Fibroblast of mammary gland (primary cell): ENCODE data around the gene CACNA1F.

Experiments used
- DNase-seq: peaks from one replicate; pipeline ENCODE4 v3.0.0-alpha.2; 2010; ENCODE audit warnings: low read depth
- H3K4me3 ChIP-seq: 2 replicates; pipeline ENCODE4 v1.5.1; 2011; ENCODE audit warnings: low read depth, mild to moderate bottlenecking, low read length, moderate library complexity; ENCODE audit not compliant: control insufficient read depth
- CTCF ChIP-seq: conservative IDR thresholded peaks from 2 replicates; pipeline ENCODE4 v1.5.1; 2011; ENCODE audit warnings: low read depth, low read length, inconsistent platforms; ENCODE audit not compliant: control insufficient read depth, insufficient read depth

CACNA1F gene

GRCh38 chrX:49232525-49232924, 615 bp downstream of the CACNA1F start:
- no peak for TF ChIP-seq CTCF
- DNase-seq: no peak
- no peak overlapping the region for H3K4me3 ChIP-seq

- H3K4me3 ChIP-seq: no peak overlapping the region
- DNase-seq: no peak
- TF ChIP-seq CTCF: no peak
These were observed 1.7 kb downstream of the CACNA1F start for GRCh38 chrX:49231333-49232000.

- peak; percentile 8 for TF ChIP-seq CTCF
- DNase-seq: peak; percentile 4
- peak overlapping the region; percentile 10 for H3K4me3 ChIP-seq
These were observed 2.5 kb downstream of the CACNA1F start for GRCh38 chrX:49230500-49231232.

- H3K4me3 ChIP-seq: no peak overlapping the region
- no peak for TF ChIP-seq CTCF
These were observed 5.0 kb downstream of the CACNA1F start for GRCh38 chrX:49228185-49228584.

GRCh38 chrX:49227726-49228125, 5.4 kb downstream of the CACNA1F start:
- TF ChIP-seq CTCF: no peak
- no peak overlapping the region for H3K4me3 ChIP-seq
- DNase-seq: no peak

More at GRCh38 chrX:49228185-49228584, 5.0 kb downstream of the CACNA1F start:
- no peak for DNase-seq

GRCh38 chrX:49226946-49227345, 6.2 kb downstream of the CACNA1F start:
- no peak for DNase-seq
- H3K4me3 ChIP-seq: no peak overlapping the region
- TF ChIP-seq CTCF: no peak
